Stomach (tissue), 9 donors: ENCODE results near the gene INPP5A. TPM values are rescaled to one million over a fixed set of nuclear protein-coding genes. Genes with fewer than 3 reads are reported as not detected.

Experiments used
- DNase-seq, 2 donors: peaks; one replicate each; pipeline versions ENCODE4 v3.0.0 to v3.0.0-alpha.2; 2013 to 2019
- H3K27ac ChIP-seq, 5 donors: fragments of 200-600 bp in 4 of 5; sonication (generic) in 4 of 5; one replicate each; pipeline ENCODE4 v1.5.1; 2013 to 2019; ENCODE audit warnings: mild to moderate bottlenecking in 1 of 5, moderate library complexity in 1 of 5
- H3K27me3 ChIP-seq, 3 donors: fragments of 200-600 bp; sonication (generic); one replicate each; pipeline ENCODE4 v1.5.1; 2017 to 2019; ENCODE audit warnings: mixed run types in 1 of 3
- H3K36me3 ChIP-seq, 4 donors: fragments of 200-600 bp; sonication (generic); 1 replicate in 3 of 4; 2 replicates in 1 of 4; pipeline ENCODE4 v1.5.1; 2016 to 2019
- H3K4me1 ChIP-seq, 4 donors: fragments of 200-600 bp; sonication (generic); one replicate each; pipeline ENCODE4 v1.5.1; 2016 to 2019
- H3K4me3 ChIP-seq, 4 donors: fragments of 200-600 bp; sonication (generic) in 3 of 4; one replicate each; pipeline ENCODE4 v1.5.1; 2016 to 2019; ENCODE audit warnings: mild to moderate bottlenecking in 1 of 4
- H3K9me3 ChIP-seq, 4 donors: fragments of 200-600 bp; sonication (generic); one replicate each; pipeline ENCODE4 v1.5.1; 2016 to 2019
- CTCF ChIP-seq, 7 experiments: fragments of 450-650 bp in 4 of 7; fragments of 200-600 bp in 3 of 7; sonication (generic) in 3 of 7; IDR thresholded peaks; one replicate each; pipeline ENCODE4 v1.5.1; 2016 to 2019; ENCODE audit warnings: antibody characterized with exemption in 7 of 7, control low read depth in 2 of 7, mild to moderate bottlenecking in 1 of 7
- EP300 ChIP-seq: sonication (generic); formaldehyde crosslinking; IDR thresholded peaks from one replicate; pipeline ENCODE4 v1.6.1; 2017; ENCODE audit warnings: antibody characterized with exemption
- POLR2A ChIP-seq, 4 donors: fragments of 450-650 bp; IDR thresholded peaks; one replicate each; pipeline ENCODE4 v1.6.1; 2016; ENCODE audit warnings: antibody characterized with exemption in 4 of 4, control low read depth in 2 of 4, mild to moderate bottlenecking in 1 of 4, moderate library complexity in 1 of 4
- POLR2AphosphoS5 ChIP-seq, 3 donors: sonication (generic); formaldehyde crosslinking; IDR thresholded peaks; one replicate each; pipeline ENCODE4 v1.6.1; 2016; ENCODE audit warnings: antibody characterized with exemption in 3 of 3
- WGBS, 5 donors: extraction: QIAGEN DNeasy Blood & Tissue Kit in 3 of 5; methylation state at CpG; one replicate each; pipeline versions ENCODE4 v1.1.5 to v1.1.7; 2013 to 2018; 5-methylcytosine and 5-hydroxymethylcytosine counted together
- intact Hi-C: fragments of 100-400 bp; cut with DNase I; formaldehyde crosslinking; loops from one replicate; pipeline ENCODE4 v1.15.1; 2023; ENCODE audit warnings: low total_unique reads
- polyA plus RNA-seq, 3 donors: library from polyadenylated mRNA; stranded (reverse); fragments of 200-250 nt; gene quantifications; one replicate each; pipeline ENCODE4 v1.2.3, GENCODE V29; 2013
- total RNA-seq, 5 donors: library from RNA; depleted of rRNA; stranded (reverse); fragments of >200 nt; gene quantifications; one replicate each; pipeline versions ENCODE4 v1.1.0 to v1.2.3, GENCODE V29; 2014 to 2016
- donor health status: healthy with polysubstance abuse.
- donor health status: Bipolar disorder and iron deficiency.
- donor health status: healthy.

INPP5A gene
- total and polyA plus RNA-seq, 8 donors = 17.2 to 72.3 (median 31.0) TPM

- H3K36me3 ChIP-seq = no peaks in the 10 kb centered on the region
- TF ChIP-seq EP300 (no peak), CTCF (IDR thresholded peaks at IDR 0.05) (no peak), POLR2AphosphoS5 (IDR thresholded peaks at IDR 0.05) (no peak), POLR2A (IDR thresholded peaks at IDR 0.05) (no peak)
- no peaks in the 10 kb centered on the region for H3K27me3 ChIP-seq
- intact Hi-C loops = loop anchor here (10.0 kb wide), 1 partner anchor 256 kb away; no protein-coding TSS in a partner anchor
- H3K4me1 ChIP-seq = peaks cover 4 to 77% (median 37%) of the 10 kb centered on the region in 4 donors
- no peak for DNase-seq
- WGBS, 5 donors = 89 to 96% (median 91%) methylated on average over 29 of the region's 29 CpGs
- H3K4me3 ChIP-seq = no peak overlapping the region
- H3K27ac ChIP-seq = peak overlapping the region in 3 of 5 donors; percentile 14 to 60 (median 25)
- H3K9me3 ChIP-seq = no peaks in the 10 kb centered on the region
Observed at GRCh38 chr10:132640326-132641125, 102.9 kb downstream of the INPP5A start.

GRCh38 chr10:132641401-132641800, 103.8 kb downstream of the INPP5A start:
- TF ChIP-seq EP300 = no peak
- TF ChIP-seq CTCF (IDR thresholded peaks at IDR 0.05) = no peak
- no peak for TF ChIP-seq POLR2A (IDR thresholded peaks at IDR 0.05)
- no peak for TF ChIP-seq POLR2AphosphoS5 (IDR thresholded peaks at IDR 0.05)
- H3K4me3 ChIP-seq = no peak overlapping the region
- no peaks in the 10 kb centered on the region for H3K9me3 ChIP-seq
- no peaks in the 10 kb centered on the region for H3K27me3 ChIP-seq
- peak in 1 of 2 donors; percentile 12 for DNase-seq
- WGBS, 5 donors = 48 to 67% (median 56%) methylated on average over 8 of the region's 8 CpGs
- intact Hi-C loops = loop anchor here (10.0 kb wide), 1 partner anchor 257 kb away; no protein-coding TSS in a partner anchor
- H3K4me1 ChIP-seq = peaks cover 4 to 76% (median 38%) of the 10 kb centered on the region in 4 donors
- H3K36me3 ChIP-seq = peaks cover 0 to 5% (median 2%) of the 10 kb centered on the region in 4 donors
- H3K27ac ChIP-seq = peak overlapping the region in 2 of 5 donors; percentile 25 to 60

GRCh38 chr10:132641966-132642731, 104.6 kb downstream of the INPP5A start:
- 91 to 93% (median 92%) methylated on average over 31 to 33 of the region's 33 CpGs for WGBS, 5 donors
- H3K4me3 ChIP-seq = no peak overlapping the region
- H3K27ac ChIP-seq = peak overlapping the region in 2 of 5 donors; percentile 25 to 60
- intact Hi-C loops = loop anchor here (10.0 kb wide), 1 partner anchor 257 kb away; no protein-coding TSS in a partner anchor
- peaks cover 0 to 13% (median 6%) of the 10 kb centered on the region in 4 donors for H3K36me3 ChIP-seq
- H3K9me3 ChIP-seq = no peaks in the 10 kb centered on the region
- H3K27me3 ChIP-seq = no peaks in the 10 kb centered on the region
- H3K4me1 ChIP-seq = peaks cover 4 to 68% (median 37%) of the 10 kb centered on the region in 4 donors
- TF ChIP-seq POLR2AphosphoS5 (IDR thresholded peaks at IDR 0.05) (no peak), CTCF (IDR thresholded peaks at IDR 0.05) (no peak), POLR2A (IDR thresholded peaks at IDR 0.05) (no peak)
- DNase-seq = peak in 1 of 2 donors; percentile 14

GRCh38 chr10:132642732-132643008, 105.1 kb downstream of the INPP5A start:
- H3K27me3 ChIP-seq = no peaks in the 10 kb centered on the region
- WGBS, 5 donors = 70 to 83% (median 72%) methylated on average over 11 of the region's 11 CpGs
- intact Hi-C loops = loop anchor here (10.0 kb wide), 1 partner anchor 258 kb away; no protein-coding TSS in a partner anchor
- H3K4me1 ChIP-seq = peaks cover 4 to 63% (median 33%) of the 10 kb centered on the region in 4 donors
- H3K9me3 ChIP-seq = no peaks in the 10 kb centered on the region
- no peak for TF ChIP-seq POLR2AphosphoS5 (IDR thresholded peaks at IDR 0.05)
- no peak for TF ChIP-seq EP300
- no peak for TF ChIP-seq CTCF (IDR thresholded peaks at IDR 0.05)
- TF ChIP-seq POLR2A (IDR thresholded peaks at IDR 0.05) = no peak
- peak overlapping the region in 1 of 5 donors; percentile 60 for H3K27ac ChIP-seq
- peak in 1 of 2 donors; percentile 26 for DNase-seq
- peaks cover 0 to 18% (median 11%) of the 10 kb centered on the region in 4 donors for H3K36me3 ChIP-seq
- no peak overlapping the region for H3K4me3 ChIP-seq
